ENCODE results near the gene SNAP29.
"Not testable (repeated sequence)": the region's sequence is repeated elsewhere in the genome, so short reads cannot be mapped to it uniquely, and the experiment has no call there.

The SNAP29 gene

DNA sequence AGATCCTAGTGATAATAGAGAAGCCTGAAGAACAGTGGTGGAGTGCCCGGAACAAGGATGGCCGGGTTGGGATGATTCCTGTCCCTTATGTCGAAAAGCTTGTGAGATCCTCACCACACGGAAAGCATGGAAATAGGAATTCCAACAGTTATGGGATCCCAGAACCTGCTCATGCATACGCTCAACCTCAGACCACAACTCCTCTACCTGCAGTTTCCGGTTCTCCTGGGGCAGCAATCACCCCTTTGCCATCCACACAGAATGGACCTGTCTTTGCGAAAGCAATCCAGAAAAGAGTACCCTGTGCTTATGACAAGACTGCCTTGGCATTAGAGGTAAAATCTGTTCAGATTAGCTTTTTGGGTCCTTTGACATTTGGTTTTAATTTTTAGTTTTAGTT, 75.1 kb downstream of the SNAP29 start:
- TF ChIP-seq, protein P1, sequence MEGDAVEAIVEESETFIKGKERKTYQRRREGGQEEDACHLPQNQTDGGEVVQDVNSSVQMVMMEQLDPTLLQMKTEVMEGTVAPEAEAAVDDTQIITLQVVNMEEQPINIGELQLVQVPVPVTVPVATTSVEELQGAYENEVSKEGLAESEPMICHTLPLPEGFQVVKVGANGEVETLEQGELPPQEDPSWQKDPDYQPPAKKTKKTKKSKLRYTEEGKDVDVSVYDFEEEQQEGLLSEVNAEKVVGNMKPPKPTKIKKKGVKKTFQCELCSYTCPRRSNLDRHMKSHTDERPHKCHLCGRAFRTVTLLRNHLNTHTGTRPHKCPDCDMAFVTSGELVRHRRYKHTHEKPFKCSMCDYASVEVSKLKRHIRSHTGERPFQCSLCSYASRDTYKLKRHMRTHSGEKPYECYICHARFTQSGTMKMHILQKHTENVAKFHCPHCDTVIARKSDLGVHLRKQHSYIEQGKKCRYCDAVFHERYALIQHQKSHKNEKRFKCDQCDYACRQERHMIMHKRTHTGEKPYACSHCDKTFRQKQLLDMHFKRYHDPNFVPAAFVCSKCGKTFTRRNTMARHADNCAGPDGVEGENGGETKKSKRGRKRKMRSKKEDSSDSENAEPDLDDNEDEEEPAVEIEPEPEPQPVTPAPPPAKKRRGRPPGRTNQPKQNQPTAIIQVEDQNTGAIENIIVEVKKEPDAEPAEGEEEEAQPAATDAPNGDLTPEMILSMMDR (IDR thresholded peaks at IDR 0.05): no peak
- no peak for DNase-seq (ENCODE audit: low spot score)
- Histone ChIP-seq H3K4me3 (no peak overlapping the region), H3K27ac (no peak overlapping the region)

DNA sequence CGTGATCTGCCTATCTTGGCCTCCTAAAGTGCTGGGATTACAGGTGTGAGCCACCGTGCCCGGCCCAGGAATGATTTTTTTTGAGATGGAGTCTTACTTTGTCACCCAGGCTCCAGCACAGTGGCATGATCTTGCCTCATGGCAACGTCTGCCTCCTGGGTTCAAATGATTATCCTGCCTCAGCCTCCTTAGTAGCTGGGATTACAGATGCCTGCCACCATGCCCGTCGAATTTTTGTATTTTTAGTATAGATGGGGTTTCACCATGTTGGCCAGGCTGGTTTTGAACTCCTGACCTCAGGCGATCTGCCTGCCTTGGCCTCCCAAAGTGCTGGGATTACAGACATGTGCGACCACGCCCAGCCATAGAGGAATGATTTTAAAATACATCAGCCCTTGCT, 76.2 kb downstream of the SNAP29 start:
- not testable (repeated sequence) for H3K27ac ChIP-seq; H3K4me3 ChIP-seq; DNase-seq (ENCODE audit: low spot score)

DNA sequence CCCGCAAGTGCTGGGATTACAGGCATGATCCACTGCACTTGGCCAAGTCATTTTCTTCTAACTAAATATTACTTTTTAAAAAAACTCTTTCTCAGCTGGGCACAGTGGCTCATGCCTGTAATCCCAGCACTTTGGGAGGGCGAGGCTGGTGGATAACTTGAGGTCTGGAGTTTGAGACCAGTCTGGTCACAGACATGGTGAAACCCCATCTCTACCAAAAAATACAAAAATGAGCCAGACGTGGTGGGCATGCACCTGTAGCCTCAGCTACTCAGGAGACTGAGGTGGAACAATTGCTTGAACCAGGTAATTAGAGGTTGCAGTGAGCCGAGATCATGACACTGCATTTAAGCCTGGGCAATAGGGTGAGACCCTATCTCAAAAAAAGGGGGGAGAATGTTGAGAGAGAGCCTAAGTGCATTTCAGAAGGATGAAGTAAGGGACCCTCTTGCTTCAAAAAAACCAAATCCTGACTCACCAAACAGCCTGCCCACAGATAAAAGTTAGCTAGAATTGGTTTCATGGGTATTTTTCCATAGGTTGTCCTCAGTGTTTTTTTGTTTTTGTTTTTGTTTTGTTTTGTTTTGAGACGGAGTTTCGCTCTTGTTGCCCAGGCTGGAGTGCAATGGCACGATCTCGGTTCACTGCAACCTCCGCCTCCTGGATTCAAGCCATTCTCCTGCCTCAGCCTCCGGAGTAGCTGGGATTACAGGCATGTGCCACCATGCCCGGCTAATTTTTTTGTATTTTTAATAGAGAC, 77.2 kb downstream of the SNAP29 start:
- not testable (repeated sequence) for H3K27ac ChIP-seq; H3K4me3 ChIP-seq; DNase-seq (ENCODE audit: low spot score)

DNA sequence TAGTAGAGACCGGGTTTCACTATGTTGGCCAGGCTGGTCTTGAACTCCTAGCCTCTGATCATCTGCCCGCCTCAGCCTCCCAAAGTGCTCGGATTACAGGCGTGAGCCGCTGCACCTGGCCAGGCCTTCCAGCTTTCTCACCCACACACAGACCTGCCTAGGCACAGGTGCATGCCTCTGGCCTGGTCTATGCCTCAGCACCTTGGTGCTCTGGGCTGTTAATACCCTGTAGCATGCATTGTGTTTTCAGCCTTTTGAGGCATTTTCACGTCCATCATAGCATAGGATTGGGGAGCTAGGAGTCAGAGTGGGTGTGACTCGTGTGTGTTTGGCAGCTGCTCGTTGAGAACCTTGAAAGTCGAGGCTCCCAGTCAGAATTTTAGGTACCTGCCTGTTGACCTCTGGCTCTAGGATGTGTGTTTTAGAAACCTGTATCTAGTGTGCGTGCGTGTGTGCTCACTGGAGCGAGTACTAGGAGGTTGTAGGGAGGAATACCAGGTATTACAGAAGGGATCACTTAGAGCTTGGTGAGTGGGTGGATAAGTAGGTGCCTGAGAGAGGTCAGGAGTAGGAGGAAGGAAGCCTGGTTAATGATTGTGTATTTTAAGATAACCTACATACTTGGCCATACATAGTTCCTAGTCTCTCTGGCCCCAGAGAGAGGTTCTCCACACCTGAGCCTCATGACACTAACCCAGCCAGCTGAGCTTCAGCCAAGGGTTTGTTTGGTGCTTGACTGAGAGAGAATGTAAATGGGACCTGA, 78.4 kb downstream of the SNAP29 start:
- Histone ChIP-seq H3K27ac (no peak overlapping the region), H3K4me3 (peak overlapping the region; percentile 25)

GRCh38 chr22:20937794-20938671, 79.2 kb downstream of the SNAP29 start:
- Histone ChIP-seq H3K4me3 (no peak overlapping the region), H3K27ac (no peak overlapping the region)
- no peak for DNase-seq (ENCODE audit: low spot score)
- TF ChIP-seq, protein P1 (IDR thresholded peaks at IDR 0.05): no peak

More for the DNA sequence above, 78.4 kb downstream of the SNAP29 start:
- no peak for DNase-seq (ENCODE audit: low spot score)
- TF ChIP-seq, protein P1 (IDR thresholded peaks at IDR 0.05): no peak

- DNase-seq (ENCODE audit: low spot score); H3K4me3 ChIP-seq; H3K27ac ChIP-seq: not testable (repeated sequence)
Measured at GRCh38 chr22:20939457-20940185, 80.8 kb downstream of the SNAP29 start.

GRCh38 chr22:20940186-20940651, 81.4 kb downstream of the SNAP29 start:
- Histone ChIP-seq H3K27ac (no peak overlapping the region), H3K4me3 (no peak overlapping the region)
- DNase-seq (ENCODE audit: low spot score): no peak
- TF ChIP-seq, protein P1 (IDR thresholded peaks at IDR 0.05): no peak
